ENCODE data around the gene IFNB1. TPM values are rescaled to one million over a fixed set of nuclear protein-coding genes. Genes with fewer than 3 reads are reported as not detected.

IFNB1 gene
- total and polyA plus RNA-seq, 8 donors = not detected

GRCh38 chr9:21096172-21096900, 18.6 kb upstream of the IFNB1 start:
- Histone ChIP-seq H3K4me3 (no peak overlapping the region), H3K4me1 (no peaks in the 10 kb centered on the region), H3K27ac (no peak overlapping the region), H3K27me3 (no peaks in the 10 kb centered on the region), H3K9me3 (no peaks in the 10 kb centered on the region), H3K36me3 (no peaks in the 10 kb centered on the region)
- FAIRE-seq (no peak), ATAC-seq (peak in 3 of 4 donors; percentile 15 to 68 (median 66)), DNase-seq (no peak)
- TF ChIP-seq CTCF (IDR thresholded peaks at IDR 0.05) = no peak
- 54 to 69% methylated on average over 6 of the region's 6 CpGs for WGBS, 2 donors
- intact Hi-C loops (cut with DNase I) = no loop called here

- DNase-seq (no peak), ATAC-seq (peak in 1 of 4 donors; percentile 39), FAIRE-seq (no peak)
- H3K36me3 ChIP-seq = no peaks in the 10 kb centered on the region
- H3K27me3 ChIP-seq = no peaks in the 10 kb centered on the region
- intact Hi-C loops (cut with DNase I) = no loop called here
- H3K9me3 ChIP-seq = no peaks in the 10 kb centered on the region
- no peak overlapping the region for H3K27ac ChIP-seq
- H3K4me1 ChIP-seq = no peaks in the 10 kb centered on the region
- no peak for TF ChIP-seq CTCF (IDR thresholded peaks at IDR 0.05)
- H3K4me3 ChIP-seq = no peak overlapping the region
These were observed 17.8 kb upstream of the IFNB1 start for GRCh38 chr9:21095561-21095960.

GRCh38 chr9:21086538-21086937, 8.8 kb upstream of the IFNB1 start:
- H3K4me3 ChIP-seq = no peak overlapping the region
- DNase-seq = no peak
- no peak overlapping the region for H3K27ac ChIP-seq
- FAIRE-seq = peak; percentile 29
- H3K27me3 ChIP-seq = no peaks in the 10 kb centered on the region
- 68 to 85% methylated on average over 1 of the region's 1 CpG for WGBS, 2 donors
- H3K36me3 ChIP-seq = no peaks in the 10 kb centered on the region
- no peak for ATAC-seq
- intact Hi-C loops (cut with DNase I) = no loop called here
- no peak for TF ChIP-seq CTCF (IDR thresholded peaks at IDR 0.05)
- no peaks in the 10 kb centered on the region for H3K4me1 ChIP-seq
- no peaks in the 10 kb centered on the region for H3K9me3 ChIP-seq

- 73 to 85% methylated on average over 1 of the region's 1 CpG for WGBS, 2 donors
- Histone ChIP-seq H3K36me3 (no peaks in the 10 kb centered on the region), H3K27me3 (no peaks in the 10 kb centered on the region), H3K4me1 (no peaks in the 10 kb centered on the region), H3K27ac (no peak overlapping the region), H3K9me3 (no peaks in the 10 kb centered on the region), H3K4me3 (no peak overlapping the region)
- FAIRE-seq (no peak), DNase-seq (no peak), ATAC-seq (no peak)
- no peak for TF ChIP-seq CTCF (IDR thresholded peaks at IDR 0.05)
- intact Hi-C loops (cut with DNase I) = no loop called here
These were observed 7.3 kb upstream of the IFNB1 start for GRCh38 chr9:21085005-21085404.

- no peak overlapping the region for H3K4me3 ChIP-seq
These were observed 6.6 kb upstream of the IFNB1 start for GRCh38 chr9:21084242-21084850.

More at GRCh38 chr9:21084242-21084850, 6.6 kb upstream of the IFNB1 start:
- ATAC-seq (no peak), DNase-seq (no peak), FAIRE-seq (no peak)
- no peaks in the 10 kb centered on the region for H3K4me1 ChIP-seq
- no peaks in the 10 kb centered on the region for H3K27me3 ChIP-seq
- H3K36me3 ChIP-seq = no peaks in the 10 kb centered on the region
- no peak for TF ChIP-seq CTCF (IDR thresholded peaks at IDR 0.05)
- H3K9me3 ChIP-seq = no peaks in the 10 kb centered on the region
- intact Hi-C loops (cut with DNase I) = no loop called here
- H3K27ac ChIP-seq = no peak overlapping the region

Measured in pancreas (tissue), 10 donors.